Measurements from ENCODE around the gene AKR7A2.
A peak's percentile ranks its signal among the peaks of the same experiment; 100 is the strongest.

AKR7A2 gene

DNA sequence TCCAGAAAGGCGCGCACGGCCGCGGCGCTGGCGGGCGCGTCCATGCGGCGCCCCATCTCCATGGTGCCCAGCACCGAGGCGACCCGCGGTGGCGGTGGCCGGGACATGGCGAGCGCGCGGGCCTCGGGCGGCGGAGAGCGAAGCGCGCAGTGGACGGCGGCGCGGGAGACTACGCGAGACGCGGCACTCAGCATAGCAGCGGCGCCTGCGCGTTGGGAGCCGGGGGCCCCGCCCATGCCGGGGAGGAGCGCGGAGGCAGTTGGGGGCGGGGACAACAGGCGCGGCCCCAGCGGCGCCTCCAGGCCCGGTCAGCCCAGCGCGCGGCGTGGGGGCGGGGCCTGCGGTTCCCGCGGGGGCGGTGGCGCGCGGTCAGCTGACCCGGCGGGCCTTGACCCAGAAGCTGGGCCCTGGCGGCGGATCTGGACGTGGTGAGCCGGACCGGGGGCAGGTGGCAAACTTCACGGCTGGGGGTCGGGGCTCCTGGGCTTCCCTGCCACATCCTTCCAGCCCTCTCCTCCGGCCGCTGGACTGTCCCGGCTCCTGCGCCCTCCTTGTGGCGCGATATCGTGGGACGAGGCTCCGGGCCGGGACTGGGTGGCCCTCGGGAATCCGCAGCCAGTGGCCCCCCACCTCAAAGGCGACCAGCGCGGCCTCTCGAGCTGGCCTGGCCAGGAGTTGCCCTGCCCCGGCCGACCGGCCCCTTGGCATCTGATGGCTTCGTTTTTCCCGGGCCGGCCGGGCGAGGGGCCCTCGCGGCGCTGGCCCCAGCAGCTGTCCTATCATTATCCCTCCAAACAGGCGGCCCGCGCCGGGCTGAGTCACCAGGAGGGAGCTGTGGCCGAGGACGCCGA lies at the start of gene AKR7A2, which contains the start of gene SLC66A1:
Gene AKR7A2 (minus strand): TSS at position 214 of the 851 bp plus-strand sequence. CDS start 20 bp downstream, at position 194.
Gene SLC66A1 (plus strand): TSS at position 396 of the 851 bp plus-strand sequence. CDS start 5,352 bp downstream, outside the sequence.
- peak; percentile 78 to 79 for DNase-seq

- no peak for DNase-seq
These were observed 49.1 kb upstream of the AKR7A2 start for GRCh38 chr1:19360843-19361610.

GRCh38 chr1:19360432-19360831 lies 48.5 kb upstream of the AKR7A2 start:
- DNase-seq, result no peak

GRCh38 chr1:19360016-19360415 lies 48.1 kb upstream of the AKR7A2 start:
- DNase-seq, result no peak

DNA sequence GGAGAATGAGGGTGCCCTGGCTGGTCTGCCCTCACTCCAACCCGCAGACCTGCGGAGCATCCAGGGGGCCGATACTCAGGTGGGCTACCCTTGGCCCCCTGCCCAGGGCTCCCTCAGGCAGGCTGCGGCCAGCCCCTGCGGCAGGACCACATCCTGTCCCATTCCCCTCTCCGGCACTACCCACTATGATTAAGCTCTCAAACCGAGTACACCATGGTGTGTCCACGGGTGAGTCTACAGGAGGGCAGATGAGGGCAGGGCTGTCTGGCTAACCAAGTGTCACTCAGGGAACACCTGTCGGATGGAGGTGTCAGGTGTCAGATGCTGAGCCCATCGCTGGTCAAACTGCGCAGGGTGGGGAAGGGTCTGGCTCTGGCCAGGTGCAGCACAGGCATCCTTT lies 47.4 kb upstream of the AKR7A2 start:
- no peak for DNase-seq

DNA sequence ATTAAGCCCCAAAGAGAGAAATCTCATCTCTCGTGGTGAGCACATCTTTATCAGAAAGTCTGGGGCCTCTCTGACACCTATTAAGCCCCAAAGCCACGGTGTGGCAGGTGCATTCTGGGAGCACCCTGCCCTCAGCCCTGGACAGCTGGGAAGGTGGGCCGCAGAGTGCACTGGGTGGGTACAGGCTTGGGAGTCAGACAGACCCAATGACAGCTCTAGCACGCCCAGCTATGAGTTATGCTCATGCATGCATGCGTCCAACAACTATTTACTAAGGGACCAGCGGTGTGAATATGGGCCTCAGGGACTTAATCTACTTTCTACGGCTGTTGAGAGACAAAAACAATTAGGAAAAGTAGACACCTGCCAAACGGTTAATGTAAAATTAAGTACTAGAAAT lies 46.8 kb upstream of the AKR7A2 start:
- DNase-seq, result no peak

DNA sequence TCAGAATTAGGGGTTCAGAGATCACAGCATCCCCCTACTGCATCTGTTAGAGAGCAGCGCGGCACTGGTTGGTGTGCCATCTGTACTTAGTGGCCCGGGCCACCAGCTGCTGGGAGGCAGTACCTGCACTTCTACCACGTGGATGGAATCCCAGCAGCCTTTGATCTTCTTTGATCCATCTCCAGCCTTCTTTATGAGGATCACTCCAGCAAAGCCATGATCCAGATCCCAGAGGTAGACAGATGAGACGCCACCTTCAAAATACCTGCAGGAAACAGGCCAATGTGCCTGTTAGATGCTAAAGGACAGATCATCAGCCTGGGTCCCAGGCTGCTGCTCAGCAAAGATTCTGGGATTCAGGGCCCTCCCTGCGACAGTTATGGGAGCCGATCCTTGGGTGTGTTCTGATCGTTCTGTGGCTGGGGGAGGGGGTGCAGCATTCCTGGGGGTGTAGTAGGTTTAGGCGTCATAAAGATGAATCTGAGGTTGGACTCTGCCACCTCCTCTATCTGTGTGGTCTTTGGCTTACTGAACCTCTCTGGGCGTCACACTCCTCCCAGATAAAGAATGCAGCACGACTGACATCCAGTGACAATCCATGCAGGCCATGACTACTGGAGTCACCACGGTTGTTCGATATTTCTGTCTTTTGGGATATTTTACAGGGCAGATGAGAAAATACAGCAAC lies 45.5 kb upstream of the AKR7A2 start:
- no peak for DNase-seq

DNA sequence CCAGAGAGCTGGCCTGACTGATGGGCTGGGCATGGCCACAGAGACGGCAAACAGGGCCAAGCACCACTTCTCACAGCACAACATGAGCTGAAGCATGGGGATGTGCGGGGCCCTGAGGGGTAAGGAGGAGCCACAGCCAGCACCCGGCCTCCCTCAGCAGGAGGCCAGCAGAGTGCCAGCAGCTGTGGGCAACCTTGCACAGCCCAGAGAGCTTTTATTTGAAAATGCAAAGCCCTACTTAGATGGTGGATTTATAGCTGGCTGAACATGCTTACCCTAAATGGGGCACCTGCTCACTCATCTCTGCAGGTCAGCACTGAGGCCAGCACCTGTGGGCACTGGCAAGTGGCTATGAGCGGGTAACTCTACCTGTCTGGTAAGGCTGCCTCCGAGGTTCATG lies 44.3 kb upstream of the AKR7A2 start:
- DNase-seq, result peak; percentile 83 to 84

GRCh38 chr1:19354531-19354981 lies 42.6 kb upstream of the AKR7A2 start:
- peak in 1 of 2 experiments; percentile 72 for DNase-seq

GRCh38 chr1:19353596-19353995 lies 41.7 kb upstream of the AKR7A2 start:
- peak; percentile 89 to 96 for DNase-seq

- DNase-seq, result no peak
These were observed 40.9 kb upstream of the AKR7A2 start for GRCh38 chr1:19352839-19353238.

DNA sequence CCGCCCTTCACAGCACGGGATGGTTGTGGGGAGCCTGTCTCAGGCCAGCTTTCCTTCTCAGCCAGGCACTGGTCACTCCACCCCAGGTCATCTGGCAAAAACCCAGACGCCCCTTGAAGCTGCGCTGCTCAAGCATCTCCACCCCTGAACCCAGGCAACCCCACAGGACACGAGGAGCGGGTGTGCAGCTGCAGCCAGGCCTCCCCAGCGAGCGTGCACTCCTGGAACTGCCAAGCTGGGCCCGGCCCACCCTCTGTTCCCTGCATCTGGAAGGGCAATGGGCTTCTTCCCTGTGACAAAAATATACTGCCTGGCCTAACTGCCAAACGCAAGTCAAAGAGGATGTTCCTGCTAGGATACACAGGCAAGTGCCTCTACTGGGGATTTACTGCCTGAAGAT lies 39.9 kb upstream of the AKR7A2 start:
- DNase-seq, result no peak

DNA sequence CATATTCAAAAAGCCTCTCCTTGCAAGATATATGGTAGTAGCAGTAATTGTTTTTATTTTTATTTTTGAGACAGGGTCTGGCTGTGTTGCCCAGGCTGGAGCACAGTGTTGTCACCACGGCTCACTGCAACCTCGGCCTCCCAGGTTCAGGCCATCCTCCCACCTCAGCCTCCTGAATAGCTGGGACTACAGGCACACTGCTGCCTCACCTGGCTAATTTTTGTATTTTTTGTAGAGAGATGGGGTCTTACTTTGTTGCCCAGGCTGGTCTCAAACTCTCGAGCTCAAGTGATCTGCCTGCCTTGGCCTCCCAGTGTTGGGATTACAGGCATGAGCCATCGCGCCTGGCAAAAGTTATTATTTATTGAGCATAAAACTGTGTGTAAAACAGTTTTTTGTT lies 38.6 kb upstream of the AKR7A2 start:
- no peak for DNase-seq

DNA sequence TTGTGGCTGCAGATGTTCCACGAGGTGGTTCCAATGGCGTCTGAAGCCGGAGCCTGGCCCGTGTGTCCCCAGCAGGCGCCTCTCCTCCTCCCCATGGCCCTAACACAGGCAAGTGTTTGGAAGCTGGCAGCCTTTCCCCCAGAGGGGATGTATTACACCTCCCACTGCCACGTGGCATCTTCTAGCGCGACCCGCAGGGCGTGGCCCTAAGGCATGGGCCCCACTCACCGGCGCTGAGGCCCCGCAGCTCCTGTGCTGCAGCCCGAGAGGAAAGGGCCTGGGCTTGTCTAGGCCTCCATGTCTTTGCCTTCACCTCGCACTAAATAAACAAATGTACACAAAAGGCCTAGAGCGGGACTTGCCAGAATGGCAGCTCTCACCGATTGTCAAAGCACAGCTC lies 38.1 kb upstream of the AKR7A2 start:
- DNase-seq, result peak; percentile 39 to 42

- DNase-seq, result no peak
These were observed 36.7 kb upstream of the AKR7A2 start for GRCh38 chr1:19348441-19349198.

DNA sequence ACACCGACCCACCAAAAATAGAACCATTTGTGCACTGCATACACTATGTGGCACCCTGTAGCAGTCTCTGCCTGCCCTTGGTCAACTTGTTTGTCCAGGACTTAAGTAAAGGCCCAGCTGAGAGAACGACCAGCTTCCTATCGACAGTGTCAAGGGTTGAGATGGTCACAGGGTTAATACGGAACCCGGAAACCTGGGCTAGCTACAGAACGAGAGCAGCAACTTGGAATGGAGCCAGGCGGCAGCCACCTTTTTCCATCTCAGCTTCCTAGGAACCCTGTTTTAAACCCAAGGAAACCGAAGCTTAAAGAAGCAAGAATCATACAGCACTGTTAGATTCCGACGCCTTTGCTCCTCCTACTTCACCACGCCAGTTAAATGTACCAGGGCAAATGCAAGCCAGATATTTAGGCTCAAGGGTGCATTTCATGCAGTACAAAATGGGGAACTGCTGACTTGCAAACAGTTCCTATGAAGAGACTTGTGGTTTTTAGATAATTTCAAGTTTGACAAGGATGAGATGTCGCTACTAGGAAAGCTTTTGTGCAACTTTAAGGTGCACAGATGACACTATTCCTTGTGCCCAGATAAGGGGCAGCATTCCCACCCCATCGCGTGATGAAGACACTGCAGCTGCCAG lies 35.7 kb upstream of the AKR7A2 start:
- DNase-seq, result no peak

DNA sequence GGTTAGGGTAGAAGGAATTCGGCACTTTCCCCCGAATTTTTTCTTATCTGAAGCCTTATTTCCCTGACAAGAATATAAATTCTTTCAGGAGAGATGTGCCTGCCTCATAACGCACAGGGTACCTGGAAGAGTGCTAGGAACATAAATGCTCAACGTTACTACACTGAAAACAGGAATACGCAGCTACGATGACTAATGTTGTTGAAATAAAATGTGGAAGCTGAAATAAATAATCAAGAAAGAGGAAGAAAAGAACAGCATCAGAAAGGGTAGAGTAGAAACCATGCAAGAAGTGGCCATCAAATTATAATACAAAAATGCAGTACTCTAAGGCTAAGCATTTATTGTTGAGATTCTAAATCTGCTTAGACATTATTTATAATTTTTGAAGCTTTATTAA lies 34.1 kb upstream of the AKR7A2 start:
- no peak for DNase-seq

DNA sequence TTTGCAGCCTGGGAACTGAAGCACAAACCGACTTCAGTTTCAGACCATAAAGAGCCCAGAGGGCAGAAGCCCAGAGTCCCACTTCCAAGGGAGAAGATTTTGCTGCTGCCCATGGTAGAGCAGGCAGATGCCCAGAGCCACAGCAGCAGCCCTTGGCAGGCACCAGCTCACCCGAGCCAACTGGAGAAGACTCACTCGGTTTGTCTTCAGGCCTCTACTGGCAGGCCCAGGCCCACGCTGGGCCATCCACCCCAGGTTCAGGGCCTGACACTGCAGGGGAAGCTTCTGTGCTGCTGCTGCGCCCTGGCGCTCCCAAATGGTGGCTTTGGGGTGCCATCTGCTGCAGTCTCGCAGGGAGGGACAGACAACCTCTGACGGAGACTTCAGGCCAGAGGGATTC lies 33.4 kb upstream of the AKR7A2 start:
- no peak for DNase-seq

GRCh38 chr1:19344831-19345230 lies 32.9 kb upstream of the AKR7A2 start:
- no peak for DNase-seq

DNA sequence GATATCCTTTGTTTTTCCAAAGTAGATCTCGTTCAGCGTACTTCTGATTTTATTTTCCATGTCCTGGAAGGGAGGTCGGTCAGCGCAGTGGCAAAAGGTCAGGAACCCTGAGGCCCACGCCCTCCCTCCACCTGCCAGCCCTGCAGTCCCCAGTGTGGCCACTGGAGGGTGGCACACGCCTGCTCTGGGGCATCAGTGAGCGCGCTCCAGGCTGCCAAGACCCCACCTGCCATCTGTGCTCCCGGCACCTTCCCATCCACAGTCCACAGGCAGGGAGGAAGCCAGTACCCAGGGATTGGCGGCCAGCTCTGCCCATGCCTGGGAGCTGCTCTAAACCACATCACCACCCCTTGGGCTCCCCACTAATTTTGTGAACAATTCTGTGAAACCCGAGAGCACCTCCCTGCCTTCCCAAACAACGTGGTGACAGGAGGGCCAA lies 32.4 kb upstream of the AKR7A2 start:
- DNase-seq, result peak; percentile 25 to 33

DNA sequence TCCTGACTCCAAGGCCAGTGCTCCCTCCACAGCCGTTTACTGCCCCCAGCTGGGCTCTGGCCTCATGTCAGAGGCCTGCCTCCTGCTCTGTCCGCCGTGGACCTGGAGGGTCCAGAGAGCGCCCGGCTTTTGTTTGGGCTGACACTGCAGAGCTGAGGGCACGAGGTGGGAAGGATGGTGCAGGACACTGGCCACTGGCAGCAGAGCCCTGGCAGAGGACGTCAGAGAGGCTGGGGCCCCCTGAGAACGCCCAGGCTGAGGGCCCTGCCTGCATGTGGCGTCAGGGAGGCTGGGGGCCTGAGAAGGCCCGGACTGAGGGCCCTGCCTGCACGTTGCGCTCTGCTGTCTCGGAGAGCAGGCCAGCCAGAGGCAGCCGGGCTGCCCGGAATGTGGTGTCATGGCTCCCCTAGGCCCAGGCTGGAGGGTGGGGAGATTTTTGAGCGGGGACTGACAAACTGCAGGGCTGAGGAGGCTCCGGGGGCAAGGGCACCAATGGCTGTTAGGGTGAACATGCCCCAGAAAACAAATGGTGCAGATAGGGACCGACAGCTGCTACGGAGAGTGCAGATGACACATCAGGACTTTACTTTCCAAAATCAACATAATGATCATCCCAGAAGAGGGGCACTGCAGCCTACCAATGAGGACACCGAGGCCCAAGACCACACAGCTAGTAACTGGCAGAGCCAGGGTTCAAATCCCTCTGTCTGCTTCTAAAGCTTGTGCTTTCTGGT lies 31.8 kb upstream of the AKR7A2 start:
- no peak for DNase-seq
